NOMO-1 treated with DMSO at 0.1 percent for 48 hours (cell line): ENCODE results near the gene WNT7B.

Experiments
- DNase-seq: peaks from one replicate; lab custom pipeline; 2025; ENCODE audit not compliant: unreplicated experiment; lab: John Stamatoyannopoulos, UW

Gene WNT7B

DNA sequence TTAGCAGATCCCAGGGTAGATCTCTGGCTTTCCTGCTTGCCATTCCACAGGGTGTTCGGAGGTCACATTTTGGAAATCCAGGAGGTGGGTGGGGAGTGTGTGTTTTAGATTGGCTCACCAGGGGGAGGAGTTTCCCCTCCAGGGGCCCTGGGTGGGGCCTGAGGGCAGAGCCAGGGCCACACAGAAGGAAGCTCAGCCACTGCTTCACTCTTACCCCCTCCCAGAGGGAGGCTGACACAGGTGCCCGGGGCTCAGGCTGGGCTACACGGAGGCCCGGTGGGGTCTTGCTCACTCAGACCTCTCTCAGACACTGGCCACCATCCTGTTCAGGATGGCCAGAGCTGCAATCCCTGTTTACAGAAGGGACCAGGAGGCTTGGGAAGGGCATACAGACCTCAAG, 2.5 kb downstream of the WNT7B start:
- DNase-seq, result no peak

DNA sequence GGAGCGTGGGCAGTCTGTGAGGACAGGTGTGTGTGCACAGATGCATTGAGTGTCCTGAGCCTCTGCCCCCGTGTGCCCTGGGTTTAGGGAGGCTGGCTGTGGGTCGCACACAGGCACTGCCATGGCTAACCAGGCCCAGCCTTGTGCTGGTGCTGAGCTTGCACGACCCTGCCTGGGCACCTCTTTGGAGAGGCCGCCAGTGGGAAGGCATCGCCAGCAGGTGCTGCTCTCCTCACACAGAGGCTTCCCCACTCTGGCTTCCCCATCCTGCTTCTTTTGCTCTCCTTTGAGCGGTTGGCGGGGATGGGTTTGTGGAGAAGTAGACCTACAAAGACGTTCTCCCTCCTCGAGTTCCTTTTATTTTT, 4.1 kb downstream of the WNT7B start:
- no peak for DNase-seq

DNA sequence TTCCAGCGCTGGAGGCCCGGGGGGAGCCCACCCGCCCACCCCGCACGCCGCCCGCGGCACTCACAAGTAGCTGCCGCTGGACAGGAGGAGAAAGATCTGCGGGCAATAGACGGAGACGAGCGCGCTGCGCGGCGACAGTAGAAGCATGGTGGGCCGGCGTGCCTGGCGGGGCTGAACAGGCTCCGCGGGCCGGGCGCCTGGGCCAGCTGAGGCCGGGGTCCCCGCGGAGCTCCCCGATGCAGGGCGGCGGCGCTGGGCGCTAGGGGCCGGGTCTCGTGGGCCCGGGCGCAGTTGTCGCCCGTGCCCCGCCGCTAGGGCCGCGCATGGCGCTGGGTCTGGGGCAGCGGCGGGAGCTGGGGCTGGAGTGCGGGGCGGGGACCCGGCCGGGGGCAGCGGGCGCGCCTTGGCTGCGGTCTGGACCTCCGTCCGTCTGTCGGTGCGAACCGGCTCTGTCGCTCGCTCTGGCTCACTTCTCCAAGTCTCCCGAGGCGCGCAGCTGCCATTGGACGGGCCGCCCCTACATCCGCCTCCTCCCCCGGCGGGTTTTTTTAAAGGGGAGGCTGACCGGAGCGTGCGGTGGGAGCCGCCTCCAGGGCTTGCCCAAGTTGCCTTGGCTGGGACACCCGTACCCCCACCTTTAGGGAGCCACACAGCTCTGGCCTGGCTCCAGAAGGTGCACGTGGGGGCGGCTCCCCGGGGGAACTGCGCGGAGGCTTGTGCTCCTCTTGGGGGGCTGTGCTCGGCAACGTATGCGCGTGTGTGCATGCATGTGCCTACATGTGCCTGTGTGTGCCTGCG, 4.7 kb downstream of the WNT7B start:
- no peak for DNase-seq

DNA sequence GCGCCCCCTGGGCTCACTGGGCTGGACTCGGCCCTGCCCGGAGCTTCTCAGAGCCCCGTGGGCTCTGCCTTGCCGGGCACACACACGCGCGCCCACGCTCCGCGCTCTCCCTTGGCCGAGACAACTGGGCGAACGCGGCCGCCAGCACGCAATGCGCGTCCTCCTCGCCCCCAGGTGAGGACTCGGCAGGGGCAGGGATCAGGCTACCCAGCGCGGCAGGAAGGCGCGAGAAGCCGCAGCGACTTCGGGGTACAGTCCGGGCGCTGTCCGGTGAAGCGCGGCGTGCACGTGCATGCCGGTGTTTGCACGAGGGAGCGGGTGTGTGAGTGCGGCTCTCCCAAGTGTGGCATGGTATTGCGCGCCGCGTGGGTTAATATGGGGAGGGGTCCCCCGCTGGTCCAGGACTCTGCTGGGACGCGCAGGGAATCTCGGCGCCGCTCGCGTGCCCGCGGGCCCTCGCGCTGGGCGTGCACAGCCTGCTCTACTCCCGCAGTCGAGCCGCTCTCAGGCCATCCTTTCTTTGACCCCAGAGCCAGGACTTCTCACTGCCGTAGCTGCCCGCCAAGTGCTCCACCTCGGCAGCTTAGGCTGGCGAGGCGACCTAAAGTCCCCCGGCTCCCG, 5.4 kb downstream of the WNT7B start:
- no peak for DNase-seq

DNA sequence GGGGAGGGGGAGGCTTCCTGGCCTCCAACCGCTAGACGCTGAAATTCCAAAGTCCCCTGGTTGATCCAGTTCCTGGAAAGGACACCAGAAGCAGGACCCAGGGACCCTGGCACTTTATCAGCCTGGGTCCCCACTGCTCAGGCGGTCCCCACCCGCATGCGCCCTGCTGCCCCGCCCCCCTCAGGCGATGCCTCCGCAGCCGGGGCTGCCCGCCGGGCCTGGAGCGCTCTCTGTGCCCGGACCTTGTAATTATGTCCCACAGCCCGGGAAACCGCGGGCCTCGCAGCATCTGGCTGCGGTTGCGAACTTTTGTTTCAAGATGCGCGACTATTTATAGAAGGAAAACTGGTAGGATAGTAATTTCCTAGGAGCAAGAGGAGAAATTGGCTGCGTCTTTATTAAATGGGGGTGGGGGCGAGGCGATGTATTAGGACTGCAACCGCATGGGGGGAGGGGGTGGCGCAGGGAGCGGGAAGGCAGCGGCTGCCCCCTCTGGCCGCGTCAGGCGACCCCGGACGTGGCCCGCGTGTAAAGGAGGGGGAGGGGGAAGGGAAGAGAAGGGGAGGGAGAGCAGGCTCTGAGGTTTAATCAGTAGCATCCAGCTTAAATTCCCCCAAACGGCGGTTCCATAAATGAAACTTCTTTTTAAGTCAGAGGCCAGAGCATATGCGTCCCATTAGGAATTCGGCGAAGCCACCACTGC, 6.1 kb downstream of the WNT7B start:
- no peak for DNase-seq

DNA sequence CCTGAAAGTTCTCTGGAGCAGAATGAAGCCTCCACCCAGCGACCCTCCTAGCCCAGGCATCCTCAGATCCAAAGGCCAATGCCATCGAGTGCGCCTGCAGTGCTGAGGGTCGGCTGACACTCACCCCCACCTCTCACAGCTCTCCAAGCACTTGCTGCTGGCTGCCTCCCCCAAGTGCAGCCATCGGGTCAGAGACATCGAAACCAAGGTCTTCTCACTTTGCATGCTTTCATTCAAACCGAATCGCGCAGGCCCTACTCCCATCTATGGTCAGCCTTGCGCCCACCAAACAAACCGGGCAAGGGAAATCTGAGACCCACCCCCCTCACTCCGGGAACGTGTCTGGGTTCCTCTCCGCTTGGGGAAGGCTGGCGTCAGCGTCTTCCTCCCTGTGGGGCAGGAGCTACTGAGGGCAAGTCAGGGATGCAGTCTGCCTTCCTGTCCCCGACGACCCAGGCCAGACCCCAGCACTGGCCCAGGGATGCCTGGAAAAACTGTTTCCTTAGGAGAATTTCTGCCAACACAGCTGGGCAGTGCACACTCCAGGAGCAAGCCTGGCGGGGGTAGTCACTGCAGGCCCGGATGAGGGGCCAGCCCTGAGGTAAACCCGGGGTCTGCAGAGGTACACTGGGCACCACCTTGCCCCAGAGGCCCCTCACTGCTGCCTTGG, 7.0 kb downstream of the WNT7B start:
- no peak for DNase-seq

DNA sequence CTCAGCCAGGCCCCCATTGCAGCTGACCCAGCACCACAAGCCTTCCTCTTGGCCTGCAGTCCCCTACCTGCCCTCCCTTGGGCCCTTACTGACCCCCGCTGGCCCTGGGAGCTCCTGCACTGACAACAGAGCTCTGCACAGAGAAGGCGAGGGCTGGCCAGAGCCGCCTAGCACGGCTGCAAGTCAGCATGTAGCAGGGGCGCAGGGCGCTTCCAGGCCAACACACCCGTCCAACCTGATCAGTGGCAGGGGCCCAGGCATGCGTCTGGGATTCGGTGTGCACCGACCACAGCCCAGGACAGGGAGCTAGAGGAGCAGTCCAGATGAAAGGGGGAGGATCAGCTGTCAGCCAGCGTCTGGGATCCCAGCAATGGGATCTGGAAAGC, 7.6 kb downstream of the WNT7B start:
- DNase-seq, result no peak

DNA sequence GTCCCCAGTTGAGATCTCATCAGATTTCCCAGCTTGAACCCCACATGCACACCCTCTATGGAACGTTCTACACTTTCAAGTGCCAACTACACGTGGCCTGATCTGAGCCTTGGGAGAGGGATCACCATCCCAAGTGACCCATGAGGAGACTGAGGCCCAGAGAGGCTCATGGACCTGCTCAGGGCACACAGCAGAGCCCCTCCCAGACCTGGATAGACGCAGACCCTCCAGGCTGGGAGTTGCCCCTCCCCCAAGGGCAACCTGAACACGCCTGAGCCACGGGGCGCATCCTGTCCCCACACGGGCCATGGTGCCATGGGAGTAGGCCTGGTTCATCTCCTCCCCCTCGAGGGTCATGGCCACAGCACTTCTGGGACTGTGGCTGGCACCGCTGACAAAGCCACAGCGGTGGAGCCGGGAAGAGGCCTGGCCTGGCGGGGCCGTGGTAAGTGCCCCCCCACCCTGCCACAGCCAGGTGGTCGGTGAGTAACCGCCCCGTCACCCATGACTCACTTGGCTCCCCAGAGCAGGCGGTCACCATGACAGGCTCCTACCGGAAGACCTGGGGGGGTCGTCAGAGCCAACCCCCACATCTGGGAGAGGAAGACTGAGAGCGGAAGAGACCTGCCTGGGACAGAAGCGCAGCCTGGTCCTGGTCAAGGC, 8.1 kb downstream of the WNT7B start:
- DNase-seq, result no peak

DNA sequence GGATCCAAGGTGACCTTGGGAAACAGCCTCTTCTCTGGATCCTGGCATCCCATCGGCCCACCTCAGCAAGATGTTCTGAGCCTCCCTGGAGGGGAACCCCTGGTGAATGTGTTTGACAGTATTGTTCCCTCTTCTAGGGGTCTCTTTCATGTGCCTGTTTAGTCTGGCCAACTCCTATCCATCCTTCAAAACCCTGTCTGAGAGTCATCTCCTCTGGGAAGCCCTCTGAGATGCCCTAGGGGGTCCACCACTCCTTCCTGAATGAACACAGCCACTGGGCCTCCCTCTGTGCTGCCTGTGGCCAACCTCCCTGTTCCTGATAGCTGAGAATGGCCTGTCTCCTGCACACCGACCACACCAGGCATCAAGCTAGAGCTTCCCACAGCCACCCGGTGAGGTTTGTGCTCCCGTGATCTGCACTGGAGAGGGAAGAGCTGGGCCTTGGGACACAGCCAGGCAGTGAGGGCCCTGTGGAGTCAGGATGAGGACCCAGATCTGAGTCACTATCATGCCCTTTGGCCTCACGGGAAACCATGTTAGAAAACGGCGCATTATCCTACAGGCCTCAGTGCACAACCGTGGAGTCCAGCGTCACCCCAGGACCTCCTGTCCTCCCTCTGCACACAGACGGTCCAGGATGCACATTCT, 8.8 kb downstream of the WNT7B start:
- no peak for DNase-seq

DNA sequence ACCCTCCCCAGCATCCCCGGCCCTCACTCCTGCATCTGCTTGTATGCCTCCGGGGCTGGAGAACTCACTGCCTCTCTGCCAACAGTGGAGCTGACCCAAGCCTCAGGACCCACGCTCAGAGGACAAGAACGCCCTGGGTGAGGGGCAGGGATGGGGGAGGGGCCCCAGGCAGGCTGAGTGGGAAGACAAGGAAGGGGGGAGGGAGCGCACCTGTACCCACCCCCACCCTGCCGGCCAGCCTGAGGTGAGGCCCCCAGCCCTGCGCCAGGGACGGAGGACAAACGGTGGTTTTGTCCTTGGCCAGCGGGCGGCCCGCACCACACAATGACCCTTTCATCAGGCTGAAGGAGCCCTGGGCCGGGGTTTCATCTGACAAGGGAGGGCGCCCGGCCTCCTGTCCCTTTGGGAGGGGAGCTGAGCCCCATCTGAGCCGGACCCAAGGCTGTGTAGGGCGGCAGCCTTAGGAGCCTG, 10.0 kb downstream of the WNT7B start:
- DNase-seq, result no peak

DNA sequence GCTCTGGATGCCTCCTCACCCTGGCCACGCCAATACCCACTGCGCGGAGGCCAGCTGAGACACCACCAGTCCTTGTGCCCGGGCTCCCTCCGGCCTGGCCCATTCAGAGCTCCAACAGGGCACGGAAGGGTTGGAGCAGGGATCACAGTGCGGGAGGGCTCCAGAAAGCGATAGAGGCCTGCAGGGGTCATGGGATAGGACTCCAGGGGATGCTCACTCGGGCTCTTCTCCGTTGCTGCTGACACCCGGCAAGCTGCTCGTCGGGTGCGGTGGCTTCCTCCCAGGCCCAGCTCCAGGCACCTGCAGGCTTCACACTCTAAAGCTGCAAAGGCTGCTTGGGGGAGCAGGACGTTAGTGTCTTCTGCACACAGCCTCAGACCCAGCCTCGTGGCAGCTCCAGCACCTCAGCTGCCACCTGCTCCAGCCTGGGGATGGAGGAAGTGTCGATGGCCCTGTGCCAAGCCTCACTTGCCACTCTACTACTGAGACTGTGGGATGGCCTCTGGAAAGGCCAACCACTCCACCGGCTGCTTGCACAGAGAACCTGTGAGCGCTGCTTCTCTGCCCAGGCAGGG, 10.6 kb downstream of the WNT7B start:
- DNase-seq, result no peak

DNA sequence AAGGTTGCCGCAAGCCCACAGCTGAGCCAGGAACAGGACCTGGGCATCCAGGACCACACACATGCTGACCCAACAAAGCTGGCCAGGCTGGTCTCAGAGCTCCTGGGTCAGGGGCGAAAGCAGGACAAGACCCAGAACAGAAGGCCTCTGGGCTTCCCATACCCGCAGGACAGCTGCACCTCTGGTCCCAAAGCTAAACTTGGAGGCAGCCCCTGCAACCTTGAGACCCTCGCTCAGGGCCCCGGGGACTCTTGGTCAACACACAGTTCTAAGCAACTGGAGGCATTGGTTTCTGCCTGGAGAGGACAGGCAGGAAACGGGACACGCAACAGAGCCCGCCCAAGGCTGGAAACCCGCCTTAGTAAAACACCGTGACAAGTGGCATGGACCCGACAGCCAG, 11.4 kb downstream of the WNT7B start:
- DNase-seq, result no peak

DNA sequence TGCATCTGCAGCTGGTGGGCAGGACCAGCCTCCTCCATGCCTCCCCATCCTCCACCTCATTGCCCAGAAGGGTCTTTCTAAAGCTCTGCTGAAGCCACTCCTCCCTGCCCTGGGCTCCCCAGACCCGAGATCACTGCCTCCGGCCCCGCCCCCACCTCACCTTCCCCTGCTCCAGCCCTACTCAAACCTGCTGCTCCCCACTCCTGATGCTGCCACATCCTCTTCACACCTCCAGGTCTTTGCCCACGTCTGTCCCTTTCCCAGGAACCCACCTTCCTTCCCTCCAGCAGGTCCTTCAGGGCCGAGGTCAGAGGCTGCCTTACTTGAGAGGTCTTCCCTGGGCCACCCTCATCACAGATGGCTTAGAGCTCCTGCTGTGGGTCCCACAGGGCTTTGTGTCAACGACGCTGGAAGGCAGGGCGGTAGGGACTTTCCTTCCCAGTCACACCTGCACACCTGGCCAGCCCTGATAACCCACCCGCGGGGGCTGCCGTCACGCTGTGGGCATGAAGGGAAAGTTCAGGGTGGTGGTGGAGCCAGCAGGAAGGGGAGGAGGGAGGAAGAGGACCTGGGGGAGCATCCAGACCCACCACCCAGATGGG, 11.9 kb downstream of the WNT7B start:
- DNase-seq, result no peak

DNA sequence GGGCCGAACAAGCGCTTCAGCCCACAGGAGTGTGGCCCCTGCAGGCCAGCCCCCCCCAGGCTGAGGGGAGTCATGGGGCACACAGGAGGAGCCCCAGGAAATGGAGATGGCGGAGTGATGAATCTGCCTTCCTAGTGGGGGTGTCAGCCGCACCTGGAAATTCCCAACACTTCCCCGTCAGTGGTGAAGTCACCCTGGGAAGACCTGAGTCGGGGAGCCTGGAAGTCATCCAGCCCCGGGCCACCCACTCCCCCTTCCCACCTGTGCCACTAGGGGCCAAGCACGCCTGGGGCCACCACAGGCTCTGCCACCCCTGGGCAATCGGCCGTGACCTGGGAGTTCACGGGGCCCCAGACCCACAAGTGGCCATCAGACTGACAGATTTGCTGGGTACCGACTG, 12.6 kb downstream of the WNT7B start:
- DNase-seq, result no peak

DNA sequence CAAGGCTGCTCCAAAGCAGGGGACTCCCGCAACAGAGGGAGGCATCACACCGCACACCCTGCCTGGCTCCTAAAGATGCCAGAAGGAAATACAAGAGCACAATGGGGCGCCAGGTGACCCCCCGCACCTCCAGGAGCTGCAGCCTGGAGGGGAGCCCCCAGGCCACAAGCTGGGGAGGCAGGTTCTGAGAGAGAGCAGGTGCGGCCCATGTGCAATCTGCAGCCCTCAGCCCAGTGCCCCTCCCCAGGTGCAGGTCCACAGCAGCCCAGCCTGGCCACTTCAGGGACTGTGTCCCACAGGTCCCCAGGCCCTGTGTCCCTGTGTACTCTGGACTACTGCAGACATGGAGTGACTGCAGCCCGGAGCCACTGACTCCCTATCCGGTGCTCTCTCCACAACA, 13.1 kb downstream of the WNT7B start:
- no peak for DNase-seq

DNA sequence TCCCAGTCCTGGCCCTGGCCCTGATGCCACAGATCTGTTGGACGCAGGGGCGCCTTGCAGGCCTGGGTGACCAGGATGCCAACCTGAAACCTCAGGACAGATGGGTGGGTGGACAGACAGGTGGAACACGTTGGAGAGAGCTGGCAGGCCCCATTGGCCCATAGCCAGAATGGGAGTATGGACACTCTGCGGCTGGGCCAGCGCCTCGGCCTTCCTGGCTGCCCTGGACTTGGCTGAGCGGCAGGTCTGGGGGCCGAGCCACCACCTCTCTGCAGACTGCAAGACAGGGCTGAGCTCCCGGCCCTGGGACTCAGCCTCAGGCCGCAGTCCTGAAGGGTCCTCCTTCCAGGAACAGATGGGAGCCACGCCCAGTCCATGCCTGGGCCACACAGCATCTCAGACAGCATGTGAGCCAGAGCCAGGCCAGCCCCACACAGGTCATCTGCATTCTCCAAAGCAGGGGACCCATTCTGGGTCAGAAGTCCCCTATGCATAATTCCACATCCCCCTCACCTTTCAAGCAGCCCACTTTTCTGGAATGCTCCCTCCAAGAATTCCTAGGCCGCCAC, 14.1 kb downstream of the WNT7B start:
- no peak for DNase-seq

DNA sequence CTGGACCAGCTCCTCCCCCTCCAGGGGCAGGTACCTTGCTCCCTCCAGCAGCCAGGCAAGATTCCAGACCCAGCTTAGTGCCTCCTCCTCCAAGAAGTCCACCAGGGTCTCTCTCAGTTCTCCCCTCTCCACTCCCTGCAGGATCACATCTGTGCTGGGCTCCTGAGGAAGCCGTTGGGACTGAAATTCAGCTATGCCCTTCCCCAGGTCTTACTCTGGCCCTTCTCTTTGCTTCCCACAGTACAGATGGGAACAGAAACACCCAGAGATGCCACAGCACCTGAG, 14.6 kb downstream of the WNT7B start:
- no peak for DNase-seq

DNA sequence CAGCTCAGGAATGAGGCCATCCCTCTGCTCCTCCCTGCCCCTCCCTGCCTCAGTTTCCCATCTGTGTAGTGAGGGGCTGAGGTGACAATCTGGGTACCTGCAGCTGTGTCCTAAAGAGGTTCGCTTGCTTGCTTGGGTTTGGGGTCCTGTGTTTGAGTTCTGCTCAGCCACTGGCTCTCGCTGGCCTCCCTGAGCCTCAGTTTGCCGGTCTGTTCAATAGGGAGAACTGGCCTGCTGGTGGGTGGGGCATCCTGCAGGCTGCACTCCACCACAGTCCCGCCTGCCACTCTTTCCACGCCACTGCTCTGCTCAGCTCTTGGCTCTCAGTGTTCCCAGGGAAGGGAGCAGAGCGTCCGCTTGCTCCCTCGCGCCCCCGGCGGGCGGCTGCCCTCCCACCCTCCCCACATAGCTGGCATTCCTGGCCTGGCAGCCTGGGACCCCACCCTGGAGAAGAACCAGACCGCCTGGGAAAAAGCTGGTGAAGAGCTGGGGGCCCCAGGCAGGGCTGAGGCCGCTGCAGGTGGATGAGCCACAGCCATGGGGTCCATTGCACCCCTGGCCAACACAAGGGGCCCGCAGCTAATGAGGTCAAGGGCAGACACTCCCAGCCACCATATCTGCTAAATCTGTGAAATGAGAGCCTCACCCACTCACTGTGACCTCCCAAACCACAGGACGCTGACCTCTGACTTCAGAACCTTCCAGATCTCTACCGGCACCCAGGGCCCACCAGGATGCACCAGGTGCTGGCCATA, 15.1 kb downstream of the WNT7B start:
- DNase-seq, result no peak
